ENCODE results near the gene SLC25A18.

- TF ChIP-seq POLR2A (IDR thresholded peaks at IDR 0.05) (no peak), POLR2AphosphoS5 (IDR thresholded peaks at IDR 0.05) (no peak)
Observed at GRCh38 chr22:17587629-17588028, 24.3 kb downstream of the SLC25A18 start.
